GM12878 (cell line): ENCODE data around the gene SCG3.

Source experiments
- BCL11A ChIP-seq: IDR thresholded peaks from 2 replicates; pipeline ENCODE4 v1.6.1; 2011; ENCODE audit warnings: low read depth, low read length
- CEBPZ ChIP-seq: fragments of 150-350 bp; IDR thresholded peaks from 2 replicates; pipeline ENCODE4 v1.6.1; 2016; ENCODE audit warnings: low read depth, low read length
- CTCF ChIP-seq, 3 experiments: IDR thresholded peaks in 2 of 3; conservative IDR thresholded peaks in 1 of 3; 2 replicates each; pipeline ENCODE4 v1.5.1; 2011; ENCODE audit warnings: low read depth in 3 of 3, low read length in 3 of 3, mild to moderate bottlenecking in 3 of 3, control low read depth in 2 of 3, moderate library complexity in 2 of 3, inconsistent platforms in 1 of 3, mixed read lengths in 1 of 3; ENCODE audit not compliant: control insufficient read depth in 2 of 3, insufficient read depth in 1 of 3; ENCODE audit errors: extremely low read depth in 1 of 3
- RB1 ChIP-seq: fragments of 450-650 bp; formaldehyde crosslinking; IDR thresholded peaks from 2 replicates; pipeline ENCODE4 v1.6.1; 2017; ENCODE audit warnings: mild to moderate bottlenecking, borderline replicate concordance
- SRF ChIP-seq, 2 experiments: IDR thresholded peaks; 2 replicates each; pipeline ENCODE4 v1.6.1; 2011; ENCODE audit warnings: low read depth in 2 of 2, low read length in 2 of 2, mild to moderate bottlenecking in 1 of 2, moderate library complexity in 1 of 2
- USF1 ChIP-seq: IDR thresholded peaks from 2 replicates; pipeline ENCODE4 v1.6.1; 2011; ENCODE audit warnings: borderline replicate concordance, low read depth, mild to moderate bottlenecking, moderate library complexity, mixed read lengths, low read length; ENCODE audit not compliant: insufficient read depth; ENCODE audit errors: extremely low read length
- TF ChIP-seq, protein P1 (sequence below): IDR thresholded peaks from 2 replicates; pipeline ENCODE4 v1.6.1; 2011; ENCODE audit warnings: low read depth, mild to moderate bottlenecking, low read length, moderate library complexity, borderline replicate concordance; ENCODE audit errors: extremely low read depth

GRCh38 chr15:51714162-51714561 is 32.9 kb downstream of the SCG3 start:
- TF ChIP-seq RB1 (no peak), USF1 (no peak), BCL11A (no peak), CEBPZ (no peak), CTCF (IDR thresholded peaks at IDR 0.05 in 2 of 3, conservative IDR thresholded peaks at IDR 0.05 in 1 of 3; ENCODE audit: control insufficient read depth in 2 of 3, extremely low read depth in 1 of 3, insufficient read depth in 1 of 3, low read depth in 3 of 3, low read length in 3 of 3) (no peak), SRF (IDR thresholded peaks at IDR 0.05; ENCODE audit: low read depth in 2 of 2, low read length in 2 of 2) (no peak)
- TF ChIP-seq, protein P1, sequence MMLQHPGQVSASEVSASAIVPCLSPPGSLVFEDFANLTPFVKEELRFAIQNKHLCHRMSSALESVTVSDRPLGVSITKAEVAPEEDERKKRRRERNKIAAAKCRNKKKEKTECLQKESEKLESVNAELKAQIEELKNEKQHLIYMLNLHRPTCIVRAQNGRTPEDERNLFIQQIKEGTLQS: no peak
